H9 (cell line): ENCODE results near the gene GPRC5D. TPM values are rescaled to one million over a fixed set of nuclear protein-coding genes. Genes with fewer than 3 reads are reported as not detected.

Experiments used
- DNase-seq: peaks from one replicate; pipeline ENCODE4 v3.0.0-alpha.2; 2017
- H2AFZ ChIP-seq: one replicate; pipeline ENCODE4 v1.6.1; 2013; ENCODE audit warnings: mild to moderate bottlenecking, low read length, control low read depth, moderate library complexity
- H2AK5ac ChIP-seq: 2 replicates; pipeline ENCODE4 v1.6.1; 2013; ENCODE audit warnings: low read length, control low read depth, mixed read lengths; ENCODE audit not compliant: insufficient read length
- H2BK120ac ChIP-seq: one replicate; pipeline ENCODE4 v1.6.1; 2013; ENCODE audit warnings: low read depth, mild to moderate bottlenecking, low read length, control low read depth, inconsistent platforms; ENCODE audit not compliant: poor library complexity, severe bottlenecking
- H2BK12ac ChIP-seq: 2 replicates; pipeline ENCODE4 v1.6.1; 2013; ENCODE audit warnings: low read length, control low read depth, mixed read lengths, low read depth; ENCODE audit not compliant: insufficient read length
- H2BK15ac ChIP-seq: 2 replicates; pipeline ENCODE4 v1.6.1; 2013; ENCODE audit warnings: low read depth, low read length, control low read depth
- H2BK20ac ChIP-seq: one replicate; pipeline ENCODE4 v1.6.1; 2013; ENCODE audit warnings: low read depth, mild to moderate bottlenecking, low read length, control low read depth, inconsistent platforms; ENCODE audit not compliant: poor library complexity, severe bottlenecking
- H2BK5ac ChIP-seq: 2 replicates; pipeline ENCODE4 v1.6.1; 2013; ENCODE audit warnings: low read length, control low read depth, mixed read lengths; ENCODE audit not compliant: insufficient read length
- H3K14ac ChIP-seq: 2 replicates; pipeline ENCODE4 v1.6.1; 2013; ENCODE audit warnings: low read length, control low read depth; ENCODE audit not compliant: insufficient read depth
- H3K18ac ChIP-seq: 2 replicates; pipeline ENCODE4 v1.6.1; 2013; ENCODE audit warnings: low read depth, mild to moderate bottlenecking, mixed read lengths, low read length, control low read depth; ENCODE audit not compliant: insufficient read length
- H3K23ac ChIP-seq: 2 replicates; pipeline ENCODE4 v1.6.1; 2013; ENCODE audit warnings: low read length, control low read depth, mixed read lengths, low read depth; ENCODE audit not compliant: insufficient read length
- H3K23me2 ChIP-seq: 2 replicates; pipeline ENCODE4 v1.6.1; 2013; ENCODE audit warnings: low read depth, mild to moderate bottlenecking, mixed read lengths, low read length, control low read depth; ENCODE audit not compliant: insufficient read length, poor library complexity, severe bottlenecking
- H3K27ac ChIP-seq: 2 replicates; pipeline ENCODE4 v1.5.1; 2013; ENCODE audit warnings: low read length, control low read depth, mixed read lengths, low read depth; ENCODE audit not compliant: insufficient read length
- H3K27me3 ChIP-seq: 2 replicates; pipeline ENCODE4 v1.6.1; 2013; ENCODE audit warnings: low read length, control low read depth, inconsistent platforms; ENCODE audit not compliant: insufficient read depth
- H3K4ac ChIP-seq: 2 replicates; pipeline ENCODE4 v1.6.1; 2013; ENCODE audit warnings: low read depth, mild to moderate bottlenecking, control low read depth, inconsistent platforms, low read length, moderate library complexity
- H3K4me1 ChIP-seq: 2 replicates; pipeline ENCODE4 v1.6.1; 2013; ENCODE audit warnings: low read length, control low read depth, inconsistent platforms; ENCODE audit not compliant: insufficient read depth
- H3K4me2 ChIP-seq: 2 replicates; pipeline ENCODE4 v1.6.1; 2013; ENCODE audit warnings: low read length, control low read depth, mixed read lengths; ENCODE audit not compliant: insufficient read length, insufficient read depth
- H3K56ac ChIP-seq: 2 replicates; pipeline ENCODE4 v1.6.1; 2013; ENCODE audit warnings: low read depth, mild to moderate bottlenecking, mixed read lengths, low read length, control low read depth; ENCODE audit not compliant: insufficient read length
- H3K79me1 ChIP-seq: 2 replicates; pipeline ENCODE4 v1.6.1; 2013; ENCODE audit warnings: low read depth, mild to moderate bottlenecking, moderate library complexity, low read length, control low read depth, inconsistent platforms; ENCODE audit not compliant: insufficient read depth, poor library complexity, severe bottlenecking
- H3K79me2 ChIP-seq: 2 replicates; pipeline ENCODE4 v1.6.1; 2013; ENCODE audit warnings: low read length, control low read depth, inconsistent platforms; ENCODE audit not compliant: insufficient read depth
- H3K9ac ChIP-seq: 2 replicates; pipeline ENCODE4 v1.6.1; 2013; ENCODE audit warnings: low read length, control low read depth, mixed read lengths; ENCODE audit not compliant: insufficient read length; ENCODE audit errors: extremely low read depth
- H3K9me3 ChIP-seq: one replicate; pipeline ENCODE4 v1.6.1; 2013; ENCODE audit warnings: low read depth, low read length, inconsistent platforms; ENCODE audit not compliant: control insufficient read depth
- H3T11ph ChIP-seq: one replicate; pipeline ENCODE4 v1.6.1; 2013; ENCODE audit warnings: mild to moderate bottlenecking, low read length, control low read depth, inconsistent platforms
- H4K20me1 ChIP-seq: one replicate; pipeline ENCODE4 v1.6.1; 2013; ENCODE audit not compliant: control insufficient read depth, insufficient read length, insufficient read depth
- H4K5ac ChIP-seq: 2 replicates; pipeline ENCODE4 v1.6.1; 2013; ENCODE audit warnings: low read depth, mild to moderate bottlenecking, mixed read lengths, low read length, control low read depth; ENCODE audit not compliant: insufficient read length
- H4K8ac ChIP-seq: replicated peaks from 2 replicates; pipeline ENCODE4 v1.6.1; 2013; ENCODE audit warnings: low read length, control low read depth, mixed read lengths, low read depth; ENCODE audit not compliant: insufficient read length
- H4K91ac ChIP-seq: 2 replicates; pipeline ENCODE4 v1.6.1; 2013; ENCODE audit warnings: low read depth, mild to moderate bottlenecking, moderate library complexity, mixed read lengths, low read length, control low read depth; ENCODE audit not compliant: insufficient read length
- H3K27ac Mint-ChIP-seq, 3 experiments: 2 replicates in 2 of 3; 3 replicates in 1 of 3; pipeline ENCODE4 v1.8.0; 2020 to 2021; ENCODE audit warnings: mixed read lengths in 3 of 3, mild to moderate bottlenecking in 1 of 3, moderate library complexity in 1 of 3
- H3K27me3 Mint-ChIP-seq: 2 replicates; pipeline ENCODE4 v1.8.0; 2021; ENCODE audit warnings: low read depth, mild to moderate bottlenecking, moderate library complexity, mixed read lengths
- H3K36me3 Mint-ChIP-seq, 3 experiments: 2 replicates in 2 of 3; 3 replicates in 1 of 3; pipeline ENCODE4 v1.8.0; 2020 to 2021; ENCODE audit warnings: low read depth in 3 of 3, mixed read lengths in 3 of 3; ENCODE audit not compliant: insufficient read depth in 1 of 3
- H3K4me1 Mint-ChIP-seq, 2 experiments: 2 replicates each; pipeline ENCODE4 v1.8.0; 2020; ENCODE audit warnings: mixed read lengths in 2 of 2
- H3K4me3 Mint-ChIP-seq, 2 experiments: 2 replicates in 1 of 2; 3 replicates in 1 of 2; pipeline ENCODE4 v1.8.0; 2020 to 2021; ENCODE audit warnings: mild to moderate bottlenecking in 2 of 2, mixed read lengths in 2 of 2, moderate library complexity in 1 of 2
- H3K9me3 Mint-ChIP-seq, 2 experiments: 2 replicates in 1 of 2; 3 replicates in 1 of 2; pipeline ENCODE4 v1.8.0; 2020; ENCODE audit warnings: mild to moderate bottlenecking in 2 of 2, mixed read lengths in 2 of 2, moderate library complexity in 1 of 2
- CTCF ChIP-seq: fragments of 200-600 bp; sonication (generic); conservative IDR thresholded peaks from 3 replicates; pipeline ENCODE4 v1.8.0; 2021; ENCODE audit warnings: antibody characterized with exemption, mild to moderate bottlenecking
- WGBS: extraction: QIAGEN DNeasy Blood & Tissue Kit; methylation state at CpG from one replicate; pipeline ENCODE4 v1.1.7; 2013; ENCODE audit warnings: missing lambda C conversion rate, low lambda C conversion rate, mixed read lengths; ENCODE audit not compliant: insufficient read length; ENCODE audit errors: extremely low coverage; 5-methylcytosine and 5-hydroxymethylcytosine counted together
- total RNA-seq: library from RNA; stranded (reverse); gene quantifications from 2 replicates; pipeline ENCODE4 v1.2.1, GENCODE V29; 2021

GPRC5D gene
- total RNA-seq, 1 experiment from 2014 or later, result not detected

DNA sequence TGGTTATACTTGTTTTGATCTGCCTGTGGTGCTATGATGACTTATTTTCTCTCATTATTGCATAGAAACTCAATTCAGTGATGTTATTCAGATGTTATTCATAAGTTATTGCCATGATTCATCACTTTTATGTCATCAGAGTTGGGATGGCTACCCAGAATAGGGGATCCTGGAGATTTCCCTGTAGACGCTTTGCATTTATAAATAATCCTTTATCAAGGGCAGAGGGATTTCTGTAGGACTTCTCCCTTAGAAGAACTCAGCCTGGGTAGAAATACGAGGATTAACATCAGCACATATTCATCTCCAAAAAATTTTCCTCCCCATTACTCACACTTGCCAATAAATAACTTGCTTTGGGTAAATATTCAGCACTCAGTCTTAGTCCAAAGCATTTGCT is 55.7 kb downstream of the GPRC5D start:
- Histone ChIP-seq H2BK20ac (no peak overlapping the region), H4K91ac (no peak overlapping the region), H3K79me2 (no peaks in the 10 kb centered on the region), H2BK5ac (no peak overlapping the region), H2AFZ (no peak overlapping the region), H2BK15ac (no peak overlapping the region), H2BK12ac (no peak overlapping the region), H4K5ac (no peak overlapping the region), H4K8ac (no peak overlapping the region), H3K27me3 (peaks cover 5% of the 10 kb centered on the region; the same call in 1 of the 2 replicates), H3K27ac (no peak overlapping the region), H3K79me1 (no peaks in the 10 kb centered on the region), H3K23ac (no peak overlapping the region), H3K9me3 (no peaks in the 10 kb centered on the region), H3K9ac (no peak overlapping the region), H3T11ph (no peak overlapping the region), H3K23me2 (peaks cover 3% of the 10 kb centered on the region), H4K20me1 (no peaks in the 10 kb centered on the region), H3K4me1 (no peaks in the 10 kb centered on the region), H2AK5ac (no peak overlapping the region), H3K14ac (no peak overlapping the region), H3K4me2 (no peak overlapping the region), H3K56ac (no peak overlapping the region), H3K4ac (no peak overlapping the region), H3K18ac (no peak overlapping the region), H2BK120ac (no peak overlapping the region)
- no CpG with 5 or more reads among the region's 2 CpGs for WGBS
- no peak for TF ChIP-seq CTCF
- H3K27ac Mint-ChIP-seq, result no peak overlapping the region
- no peaks in the 10 kb centered on the region; a peak in 1 of 5 replicates for H3K9me3 Mint-ChIP-seq
- DNase-seq, result no peak
- H3K36me3 Mint-ChIP-seq, result no peaks in the 10 kb centered on the region
- H3K27me3 Mint-ChIP-seq, result peaks cover 28% of the 10 kb centered on the region
- no peak overlapping the region for H3K4me3 Mint-ChIP-seq
- peaks cover 17% of the 10 kb centered on the region in 2 experiments for H3K4me1 Mint-ChIP-seq
